Activated CD8-positive, alpha-beta memory T cell treated with anti-CD3 and anti-CD28 coated beads for 1 hour (primary cell): ENCODE data around the gene TMEM74B.
"Not testable (repeated sequence)": the region's sequence is repeated elsewhere in the genome, so short reads cannot be mapped to it uniquely, and the experiment has no call there.

ENCODE experiments used
- DNase-seq, 2 donors: peaks; one replicate each; pipeline ENCODE4 v3.0.0-alpha.2; 2020; ENCODE audit warnings: low read depth in 1 of 2; ENCODE audit errors: extremely low read depth in 1 of 2

Gene TMEM74B

GRCh38 chr20:1149812-1150211 lies 35.0 kb downstream of the TMEM74B start:
- not testable (repeated sequence) for DNase-seq

- DNase-seq, result no peak
Measured at GRCh38 chr20:1146957-1147356, 37.8 kb downstream of the TMEM74B start.

- DNase-seq, result no peak
Measured at GRCh38 chr20:1144401-1145172, 40.2 kb downstream of the TMEM74B start.

- no peak for DNase-seq
Measured at GRCh38 chr20:1137236-1137635, 47.5 kb downstream of the TMEM74B start.

GRCh38 chr20:1134836-1135235 lies 49.9 kb downstream of the TMEM74B start:
- no peak for DNase-seq

- DNase-seq, result no peak
Measured at GRCh38 chr20:1134355-1134754, 50.4 kb downstream of the TMEM74B start.

GRCh38 chr20:1131354-1131753 lies 53.4 kb downstream of the TMEM74B start:
- DNase-seq, result no peak

GRCh38 chr20:1130847-1131246 lies 53.9 kb downstream of the TMEM74B start:
- no peak for DNase-seq
